GOT3 (cell line): ENCODE results near the gene MYRIP.
"Not testable (repeated sequence)": the region's sequence is repeated elsewhere in the genome, so short reads cannot be mapped to it uniquely, and the experiment has no call there.

Experiments used
- DNase-seq: peaks from one replicate; lab custom pipeline; 2025; ENCODE audit warnings: mixed read lengths; lab: John Stamatoyannopoulos, UW

Gene MYRIP

GRCh38 chr3:40037582-40037981 is 228.2 kb downstream of the MYRIP start:
- no peak for DNase-seq

- no peak for DNase-seq
Observed at GRCh38 chr3:40042752-40043443, 233.5 kb downstream of the MYRIP start.

DNA sequence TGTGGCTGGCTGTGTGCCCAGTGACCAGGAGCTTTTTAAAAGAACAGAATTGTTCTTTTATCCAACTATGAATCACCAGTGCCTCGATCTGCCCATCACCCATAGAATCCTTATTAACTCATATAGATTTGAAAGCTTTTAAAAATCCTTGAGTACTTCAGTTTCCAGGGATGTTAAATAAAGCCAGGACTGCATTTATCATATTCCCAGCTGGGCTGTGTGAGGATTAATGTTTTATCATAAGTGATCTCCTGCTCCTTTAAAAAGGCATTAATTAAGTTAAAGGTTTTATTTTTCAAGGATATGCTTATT is 234.0 kb downstream of the MYRIP start:
- no peak for DNase-seq

- no peak for DNase-seq
Observed at GRCh38 chr3:40044487-40044886, 235.1 kb downstream of the MYRIP start.

GRCh38 chr3:40045051-40045450 is 235.6 kb downstream of the MYRIP start:
- no peak for DNase-seq

DNA sequence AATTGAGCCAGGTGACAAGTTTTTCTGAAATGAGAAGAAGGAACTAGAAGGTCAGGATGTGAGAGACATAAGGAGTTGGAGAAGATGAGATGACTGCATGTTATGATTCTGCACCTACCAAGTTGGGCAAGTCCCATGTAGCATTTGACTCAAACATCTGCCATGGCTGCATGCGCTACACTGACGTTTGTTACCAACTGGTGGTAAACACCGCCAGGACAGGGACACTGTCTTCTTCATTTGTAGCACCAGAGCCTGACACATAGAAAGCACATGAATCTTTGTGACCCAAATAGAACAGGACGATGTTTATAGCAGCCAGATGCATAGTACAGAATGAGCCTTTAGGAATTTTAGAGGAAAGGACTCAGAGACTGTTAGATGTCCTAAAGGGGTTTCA is 236.7 kb downstream of the MYRIP start:
- DNase-seq, result no peak

DNA sequence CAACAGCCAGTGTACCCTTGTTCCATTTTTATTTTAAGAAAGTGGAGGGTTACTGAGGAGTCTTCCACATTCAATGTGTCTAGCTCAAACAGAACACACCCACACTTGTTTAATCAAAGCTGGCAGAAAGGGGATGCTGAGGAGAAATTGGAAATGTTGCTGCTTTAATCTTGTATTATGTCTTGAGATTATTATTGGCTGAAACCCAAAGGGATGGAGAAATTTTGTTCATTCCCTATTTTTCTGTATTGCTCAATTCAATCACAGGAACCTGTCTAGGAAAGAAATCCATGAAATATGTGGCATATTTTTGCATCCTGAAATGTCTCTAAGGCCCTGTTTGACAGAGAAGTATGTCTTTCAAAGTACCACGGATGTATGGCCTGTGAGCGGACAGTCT is 238.0 kb downstream of the MYRIP start:
- no peak for DNase-seq

- no peak for DNase-seq
Observed at GRCh38 chr3:40053663-40054062, 244.3 kb downstream of the MYRIP start.

DNA sequence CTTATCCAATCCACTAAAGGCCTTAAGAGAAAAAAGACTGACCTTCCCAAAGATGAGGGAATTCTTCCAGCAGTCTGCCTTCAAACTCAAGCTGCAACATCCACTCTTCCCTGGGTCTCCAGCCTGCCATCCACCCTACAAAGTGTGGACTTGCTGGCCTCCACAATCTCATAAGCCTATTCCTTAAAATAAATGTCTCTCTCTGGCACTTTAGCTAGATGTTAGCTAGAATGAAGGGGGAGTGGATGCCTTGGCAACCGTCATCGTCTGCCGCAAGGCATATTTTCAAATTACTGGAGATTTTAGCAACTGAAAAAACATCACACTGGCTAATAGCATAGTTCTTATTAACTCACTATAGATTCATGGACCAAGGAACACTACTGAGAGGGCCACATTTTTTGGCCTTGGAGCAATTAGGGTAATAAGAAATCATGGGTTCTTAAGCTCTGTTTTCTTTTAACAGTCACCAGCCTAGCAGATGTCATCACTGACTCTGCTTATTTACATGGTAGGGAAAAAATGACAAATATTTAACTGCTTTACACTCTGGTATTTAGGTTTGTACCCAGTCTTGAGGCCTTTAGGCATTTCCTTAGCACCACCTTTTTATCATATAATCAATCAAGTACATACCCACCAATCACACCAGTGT is 245.3 kb downstream of the MYRIP start:
- DNase-seq, result no peak

GRCh38 chr3:40055361-40055760 is 246.0 kb downstream of the MYRIP start:
- no peak for DNase-seq

- no peak for DNase-seq
Observed at GRCh38 chr3:40055956-40056355, 246.5 kb downstream of the MYRIP start.

DNA sequence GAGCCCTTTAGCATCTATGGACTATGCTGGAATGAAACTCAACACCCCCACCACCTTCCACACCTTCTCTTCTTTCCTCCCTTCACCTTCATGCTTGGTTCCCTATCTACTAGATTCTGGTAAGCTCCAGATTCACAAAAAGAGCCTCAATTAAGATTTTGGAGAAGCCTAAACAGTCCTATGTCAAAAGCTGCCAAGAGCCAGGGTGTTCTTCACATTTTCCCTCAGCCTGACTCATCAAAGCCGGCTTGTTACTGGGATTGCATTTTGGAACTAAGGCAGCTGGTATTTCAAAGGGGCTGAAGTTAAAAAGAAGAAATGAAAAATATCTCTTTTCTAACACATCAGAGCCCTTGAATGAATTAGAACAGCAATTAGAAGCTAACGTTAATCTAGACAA is 247.7 kb downstream of the MYRIP start:
- DNase-seq, result no peak

- DNase-seq, result no peak
Observed at GRCh38 chr3:40057786-40058185, 248.4 kb downstream of the MYRIP start.

GRCh38 chr3:40068636-40069035 is 259.2 kb downstream of the MYRIP start:
- no peak for DNase-seq

GRCh38 chr3:40070816-40071215 is 261.4 kb downstream of the MYRIP start:
- DNase-seq, result no peak

GRCh38 chr3:40071683-40072238 is 262.4 kb downstream of the MYRIP start:
- DNase-seq, result no peak

GRCh38 chr3:40073310-40074007 is 264.1 kb downstream of the MYRIP start:
- DNase-seq, result no peak

DNA sequence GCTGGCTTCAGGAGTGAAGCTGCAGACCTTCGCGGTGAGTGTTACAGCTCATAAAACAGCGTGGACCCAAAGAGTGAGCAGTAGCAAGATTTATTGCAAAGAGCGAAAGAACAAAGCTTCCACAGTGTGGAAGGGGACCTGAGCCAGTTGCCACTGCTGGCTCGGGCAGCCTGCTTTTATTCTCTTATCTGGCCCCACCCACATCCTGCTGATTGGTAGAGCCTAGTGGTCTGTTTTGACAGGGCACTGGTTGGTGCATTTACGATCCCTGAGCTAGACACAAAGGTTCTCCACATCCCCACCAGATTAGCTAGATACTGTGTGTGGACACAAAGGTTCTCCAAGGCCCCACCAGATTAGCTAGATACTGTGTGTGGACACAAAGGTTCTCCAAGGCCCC is 267.7 kb downstream of the MYRIP start:
- not testable (repeated sequence) for DNase-seq

DNA sequence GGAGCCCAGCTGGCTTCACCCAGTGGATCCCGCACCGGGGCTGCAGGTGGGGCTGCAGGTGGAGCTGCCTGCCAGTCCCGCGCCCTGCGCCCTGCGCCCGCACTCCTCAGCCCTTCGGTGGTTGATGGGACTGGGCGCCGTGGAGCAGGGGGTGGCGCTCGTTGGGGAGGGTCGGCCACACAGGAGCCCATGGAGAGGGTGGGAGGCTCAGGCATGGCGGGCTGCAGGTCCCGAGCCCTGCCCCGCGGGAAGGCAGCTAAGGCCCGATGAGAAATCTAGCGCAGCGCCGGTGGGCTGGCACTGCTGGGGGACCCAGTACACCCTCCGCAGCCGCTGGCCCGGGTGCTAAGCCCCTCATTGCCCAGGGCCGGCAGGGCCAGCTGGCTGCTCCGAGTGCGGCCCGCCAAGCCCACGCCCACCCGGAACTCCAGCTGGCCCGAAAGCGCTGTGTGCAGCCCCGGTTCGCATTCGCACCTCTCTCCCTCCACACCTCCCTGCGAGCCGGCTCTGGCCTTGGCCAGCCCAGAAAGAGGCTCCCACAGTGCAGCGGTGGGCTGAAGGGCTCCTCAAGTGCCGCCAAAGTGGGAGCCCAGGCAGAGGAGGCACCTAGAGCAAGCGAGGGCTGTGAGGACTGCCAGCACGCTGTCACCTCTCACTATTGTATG is 268.6 kb downstream of the MYRIP start:
- not testable (repeated sequence) for DNase-seq

GRCh38 chr3:40078590-40078989 is 269.2 kb downstream of the MYRIP start:
- DNase-seq, result no peak

- DNase-seq, result no peak
Observed at GRCh38 chr3:40079203-40079846, 269.9 kb downstream of the MYRIP start.

GRCh38 chr3:40079847-40080240 is 270.4 kb downstream of the MYRIP start:
- DNase-seq, result no peak
